Lower leg skin (tissue), 4 donors: Measurements from ENCODE around the gene SLC25A26. TPM values are rescaled to one million over a fixed set of nuclear protein-coding genes. Genes with fewer than 3 reads are reported as not detected.

ENCODE experiments used
- DNase-seq, 2 donors: peaks; one replicate each; pipeline ENCODE4 v3.0.0-alpha.2; 2019; ENCODE audit warnings: low spot score in 2 of 2
- H3K4me3 ChIP-seq: fragments of 200-600 bp; sonication (generic); 2 replicates; pipeline ENCODE4 v1.5.1; 2017; ENCODE audit warnings: mild to moderate bottlenecking, low read depth; ENCODE audit not compliant: poor library complexity, severe bottlenecking
- CTCF ChIP-seq, 3 donors: fragments of 450-650 bp; IDR thresholded peaks; one replicate each; pipeline ENCODE4 v1.5.1; 2016; ENCODE audit warnings: antibody characterized with exemption in 3 of 3, mild to moderate bottlenecking in 3 of 3, moderate library complexity in 2 of 3
- POLR2A ChIP-seq, 2 donors: fragments of 450-650 bp; IDR thresholded peaks; one replicate each; pipeline ENCODE4 v1.6.1; 2016 to 2017; ENCODE audit warnings: antibody characterized with exemption in 2 of 2, mild to moderate bottlenecking in 1 of 2, moderate library complexity in 1 of 2
- WGBS, 2 donors: methylation state at CpG; one replicate each; pipeline ENCODE4 v1.1.5; 2018; 5-methylcytosine and 5-hydroxymethylcytosine counted together
- intact Hi-C: fragments of 100-400 bp; cut with DNase I; formaldehyde crosslinking; loops from one replicate; pipeline ENCODE4 v1.15.0; 2023; ENCODE audit warnings: low total_unique reads
- total RNA-seq, 4 donors: library from RNA; depleted of rRNA; stranded (reverse); fragments of >200 nt; gene quantifications; one replicate each; pipeline ENCODE4 v1.1.0, GENCODE V29; 2016

SLC25A26 gene
- total RNA-seq, 4 donors from 2014 or later, result 13.7 to 29.1 (median 21.9) TPM

GRCh38 chr3:66255865-66256264, 35.1 kb downstream of the SLC25A26 start:
- TF ChIP-seq POLR2A (IDR thresholded peaks at IDR 0.05) (no peak), CTCF (IDR thresholded peaks at IDR 0.05) (no peak)
- no peak for DNase-seq
- no peak overlapping the region for H3K4me3 ChIP-seq
- 93 to 94% methylated on average over 3 of the region's 3 CpGs for WGBS, 2 donors
- intact Hi-C loops, result loop anchor here (10.0 kb wide), 1 partner anchor 569 kb away; no protein-coding TSS in a partner anchor

- no peak for DNase-seq
- 86 to 90% methylated on average over 2 of the region's 2 CpGs for WGBS, 2 donors
- no peak overlapping the region for H3K4me3 ChIP-seq
- TF ChIP-seq POLR2A (IDR thresholded peaks at IDR 0.05), result no peak
- no peak for TF ChIP-seq CTCF (IDR thresholded peaks at IDR 0.05)
- intact Hi-C loops, result loop anchor here (10.0 kb wide), 1 partner anchor 568 kb away; no protein-coding TSS in a partner anchor
Measured at GRCh38 chr3:66256806-66257205, 36.0 kb downstream of the SLC25A26 start.

DNA sequence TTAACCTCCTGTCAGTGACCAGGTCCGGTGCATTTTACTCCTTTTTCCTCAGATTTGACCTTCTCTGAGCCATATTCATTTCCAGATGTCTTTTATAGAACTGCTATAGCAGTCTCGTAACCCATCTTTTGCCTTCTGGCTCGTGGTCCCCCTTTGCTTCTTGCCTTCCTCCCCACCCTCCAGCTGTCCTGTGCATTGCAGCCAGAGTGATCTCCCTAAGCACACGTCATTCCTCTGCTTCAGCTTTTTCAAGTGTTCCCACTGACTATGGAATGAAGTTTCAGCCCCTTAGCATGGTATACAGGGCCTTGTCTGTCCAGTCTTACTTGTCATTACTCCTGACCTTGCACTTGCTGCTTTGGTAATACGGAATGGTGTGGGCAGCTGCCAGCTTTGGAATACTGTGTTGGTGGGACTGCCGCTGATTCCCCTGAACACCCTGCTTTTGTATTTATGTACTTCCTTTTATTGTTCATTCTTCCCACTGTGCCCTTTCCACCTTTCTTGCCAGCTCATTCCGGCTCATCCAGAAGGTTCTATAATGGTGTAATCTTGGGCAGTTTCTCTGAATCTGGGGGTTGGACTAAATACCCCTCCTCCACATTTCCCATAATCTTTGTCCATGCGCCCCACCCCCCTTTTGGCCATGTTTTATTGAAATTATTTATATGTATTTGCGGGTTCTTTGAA, 38.9 kb downstream of the SLC25A26 start:
- intact Hi-C loops, result loop anchor here (10.0 kb wide), 1 partner anchor 565 kb away; no protein-coding TSS in a partner anchor
- no peak for DNase-seq
- H3K4me3 ChIP-seq, result no peak overlapping the region
- 91 to 94% methylated on average over 9 of the region's 9 CpGs for WGBS, 2 donors
- TF ChIP-seq CTCF (IDR thresholded peaks at IDR 0.05) (no peak), POLR2A (IDR thresholded peaks at IDR 0.05) (no peak)

- no peak for DNase-seq
- intact Hi-C loops, result no loop called here
- TF ChIP-seq POLR2A (IDR thresholded peaks at IDR 0.05) (no peak), CTCF (IDR thresholded peaks at IDR 0.05) (no peak)
- H3K4me3 ChIP-seq, result no peak overlapping the region
- 80 to 86% methylated on average over 4 of the region's 4 CpGs for WGBS, 2 donors
Measured at GRCh38 chr3:66260431-66260830, 39.6 kb downstream of the SLC25A26 start.

GRCh38 chr3:66261355-66261754, 40.6 kb downstream of the SLC25A26 start:
- intact Hi-C loops, result no loop called here
- WGBS, 2 donors, result 80 to 82% methylated on average over 4 of the region's 4 CpGs

More at GRCh38 chr3:66261355-66261754, 40.6 kb downstream of the SLC25A26 start:
- no peak for DNase-seq
- no peak for TF ChIP-seq CTCF (IDR thresholded peaks at IDR 0.05)
- H3K4me3 ChIP-seq, result no peak overlapping the region
